HepG2 (cell line): ENCODE data around the gene GOLGA6L10. TPM values are rescaled to one million over a fixed set of nuclear protein-coding genes. Genes with fewer than 3 reads are reported as not detected.

Experiments
- ATAC-seq: fragments of 200-7000 bp; cut with Tn5 transposase; 3 replicates; pipeline ENCODE4 v1.9.1; 2020; ENCODE audit warnings: mild to moderate bottlenecking, moderate library complexity
- BruUV-seq: library from RNA; stranded (reverse); fragments of 400-500 nt; replicated peaks from 2 replicates; lab custom pipeline; 2021; lab: Mats Ljungman, UMichigan
- CTCF ChIA-PET: fragments of 300-600 bp; formaldehyde crosslinking; extraction: SDS; loops from one replicate; lab custom pipeline; 2021; ENCODE audit warnings: low total read pairs, inconsistent platforms, low intra/inter-chr PET ratio; lab: Yijun Ruan, JAX
- POLR2A ChIA-PET: fragments of 350-600 bp; sonication (Branson Sonifier 250); formaldehyde crosslinking; loops from one replicate; lab custom pipeline; 2020; ENCODE audit warnings: antibody characterized with exemption, inconsistent platforms; lab: Yijun Ruan, JAX
- DNase-seq: peaks from one replicate; pipeline ENCODE4 v3.0.0-alpha.2; 2015; ENCODE audit warnings: low spot score
- FAIRE-seq: peaks from 3 replicates; lab custom pipeline; 2011; peaks lifted over from hg19 to GRCh38; lab: Jason Lieb, UNC
- H2AFZ ChIP-seq: one replicate; pipeline ENCODE4 v1.6.1; 2011; ENCODE audit warnings: low read length, inconsistent platforms
- H3K27ac ChIP-seq: fragments of 300-600 bp; 3 replicates; pipeline ENCODE4 v1.8.0; 2011; ENCODE audit warnings: mixed run types, mild to moderate bottlenecking, mixed read lengths, low read length, inconsistent platforms; ENCODE audit not compliant: insufficient read depth; ENCODE audit errors: extremely low read length
- H3K27me3 ChIP-seq, 2 experiments: fragments of 200-600 bp in 1 of 2; 2 replicates in 1 of 2; 3 replicates in 1 of 2; pipeline versions ENCODE4 v1.6.0 to v1.8.0; 2011; ENCODE audit warnings: low read length in 2 of 2, mild to moderate bottlenecking in 2 of 2, moderate library complexity in 2 of 2, inconsistent platforms in 1 of 2; ENCODE audit not compliant: insufficient read depth in 2 of 2, control insufficient read depth in 1 of 2
- H3K36me3 ChIP-seq, 2 experiments: fragments of 200-600 bp in 1 of 2; replicated peaks in 1 of 2; 2 replicates in 1 of 2; 3 replicates in 1 of 2; pipeline versions ENCODE4 v1.5.1 to v1.8.0; 2011; ENCODE audit warnings: low read length in 2 of 2, inconsistent platforms in 1 of 2; ENCODE audit not compliant: insufficient read depth in 2 of 2, control insufficient read depth in 1 of 2
- H3K4me1 ChIP-seq: 2 replicates; pipeline ENCODE4 v1.5.1; 2012; ENCODE audit warnings: low read length, inconsistent platforms; ENCODE audit not compliant: insufficient read depth
- H3K4me2 ChIP-seq: 2 replicates; pipeline ENCODE4 v1.6.0; 2011; ENCODE audit warnings: low read depth, low read length, inconsistent platforms
- H3K4me3 ChIP-seq, 3 experiments: fragments of 200-600 bp in 1 of 3; sonication (generic), shearing (Covaris generic) in 1 of 3; replicated peaks in 1 of 3; 2 replicates each; pipeline ENCODE4 v1.5.1; 2011 to 2016; ENCODE audit warnings: low read length in 3 of 3, inconsistent platforms in 2 of 3, low read depth in 2 of 3, mild to moderate bottlenecking in 2 of 3, control low read depth in 1 of 3, mixed read lengths in 1 of 3; ENCODE audit not compliant: insufficient read depth in 1 of 3
- H3K79me2 ChIP-seq: one replicate; pipeline ENCODE4 v1.6.1; 2011; ENCODE audit warnings: low read length, inconsistent platforms; ENCODE audit not compliant: insufficient read depth
- H3K9ac ChIP-seq: 2 replicates; pipeline ENCODE4 v1.6.0; 2011; ENCODE audit warnings: mild to moderate bottlenecking, low read depth, low read length, inconsistent platforms; ENCODE audit not compliant: insufficient read depth
- H3K9me3 ChIP-seq: 2 replicates; pipeline ENCODE4 v1.5.1; 2012; ENCODE audit warnings: mild to moderate bottlenecking, low read length
- H4K20me1 ChIP-seq: 2 replicates; pipeline ENCODE4 v1.6.0; 2011; ENCODE audit warnings: inconsistent platforms, mild to moderate bottlenecking, low read length, moderate library complexity; ENCODE audit not compliant: insufficient read depth
- PAX8 ChIP-seq: sonication (generic); formaldehyde crosslinking; IDR thresholded peaks from 2 replicates; pipeline ENCODE4 v1.8.0; 2022; ENCODE audit warnings: mild to moderate bottlenecking, missing genetic modification reagents, borderline replicate concordance
- REL ChIP-seq: sonication (generic); formaldehyde crosslinking; conservative IDR thresholded peaks from 2 replicates; pipeline ENCODE4 v1.8.0; 2022; ENCODE audit warnings: mild to moderate bottlenecking, missing genetic modification reagents, moderate library complexity
- SALL1 ChIP-seq: sonication (generic); formaldehyde crosslinking; IDR thresholded peaks from 2 replicates; pipeline ENCODE4 v1.8.0; 2022; ENCODE audit warnings: mild to moderate bottlenecking, missing genetic modification reagents
- ZEB1 ChIP-seq: IDR thresholded peaks from 2 replicates; pipeline ENCODE4 v1.6.1; 2012; ENCODE audit warnings: mild to moderate bottlenecking, low read depth, inconsistent platforms; ENCODE audit not compliant: insufficient replicate concordance
- ZNF138 ChIP-seq: sonication (generic); formaldehyde crosslinking; IDR thresholded peaks from 2 replicates; pipeline ENCODE4 v1.5.0; 2020; ENCODE audit warnings: mild to moderate bottlenecking, low read depth, missing genetic modification reagents
- ZNF274 ChIP-seq: sonication (generic); formaldehyde crosslinking; IDR thresholded peaks from 2 replicates; pipeline ENCODE4 v1.5.1; 2020; ENCODE audit warnings: mild to moderate bottlenecking, missing genetic modification reagents
- ZNF619 ChIP-seq: sonication (generic); formaldehyde crosslinking; IDR thresholded peaks from 2 replicates; pipeline ENCODE4 v1.4.0; 2020; ENCODE audit warnings: mild to moderate bottlenecking, missing genetic modification reagents
- ZNF670 ChIP-seq: sonication (generic); formaldehyde crosslinking; IDR thresholded peaks from 2 replicates; pipeline ENCODE4 v1.8.0; 2022; ENCODE audit warnings: mild to moderate bottlenecking, missing genetic modification reagents, borderline replicate concordance
- WGBS: methylation state at CpG from one replicate; pipeline ENCODE4 v1.1.6; 2017; ENCODE audit warnings: low lambda C conversion rate; 5-methylcytosine and 5-hydroxymethylcytosine counted together
- in situ Hi-C: cut with HindIII; loops from 2 replicates; pipeline ENCODE4 v1.10.0; 2017; ENCODE audit warnings: low pct_unique_long_range_greater_than_20kb; ENCODE audit not compliant: extremely low pct_ligation_motif_present
- intact Hi-C: fragments of 100-400 bp; cut with micrococcal nuclease; formaldehyde crosslinking; loops from one replicate; pipeline ENCODE4 v1.10.0; 2022; ENCODE audit not compliant: unreplicated experiment
- polyA plus RNA-seq, 8 experiments: library from polyadenylated mRNA; depleted of rRNA in 3 of 8; stranded (reverse) in 7 of 8; unstranded in 1 of 8; fragments of >200 nt; fragmentation: Illumina TruSeq in 4 of 8; extraction: Trizol in 4 of 8; gene quantifications; 2 replicates each; pipeline versions ENCODE4 v1.2.1 to v1.2.3, GENCODE V29; 2011 to 2016; ENCODE audit warnings: low read depth in 4 of 8, missing spikeins in 1 of 8, mixed read lengths in 1 of 8; ENCODE audit not compliant: insufficient read depth in 1 of 8
- total RNA-seq, 5 experiments: library from RNA; depleted of rRNA; stranded (reverse); fragments of >200 nt; fragmentation: Illumina TruSeq; extraction: Trizol; gene quantifications; 2 replicates each; pipeline ENCODE4 v1.2.3, GENCODE V29; 2016; ENCODE audit warnings: low read depth in 1 of 5
- TF ChIP-seq, protein P1 (sequence below): IDR thresholded peaks from 2 replicates; pipeline ENCODE4 v1.6.1; 2016; ENCODE audit warnings: low read depth, borderline replicate concordance
- TF ChIP-seq, protein P2 (sequence below): sonication (generic); formaldehyde crosslinking; IDR thresholded peaks from 2 replicates; pipeline ENCODE4 v1.4.0; 2020; ENCODE audit warnings: missing genetic modification reagents
- TF ChIP-seq, protein P3 (sequence below): sonication (generic); formaldehyde crosslinking; conservative IDR thresholded peaks from 2 replicates; pipeline ENCODE4 v1.4.0; 2020; ENCODE audit warnings: mild to moderate bottlenecking, missing genetic modification reagents, moderate library complexity
- TF ChIP-seq, protein P4 (sequence below): sonication (generic); formaldehyde crosslinking; IDR thresholded peaks from 2 replicates; pipeline ENCODE4 v1.5.1; 2020; ENCODE audit warnings: missing genetic modification reagents, mild to moderate bottlenecking, borderline replicate concordance
- TF ChIP-seq, protein P5 (sequence below): IDR thresholded peaks from 2 replicates; pipeline ENCODE4 v1.6.1; 2016

GOLGA6L10 gene
- total and polyA plus RNA-seq, 2 of the 13 experiments (the other 11 are each of a cell fraction or from before 2014, with no cell fraction given), result 1.5 to 2.5 TPM

DNA sequence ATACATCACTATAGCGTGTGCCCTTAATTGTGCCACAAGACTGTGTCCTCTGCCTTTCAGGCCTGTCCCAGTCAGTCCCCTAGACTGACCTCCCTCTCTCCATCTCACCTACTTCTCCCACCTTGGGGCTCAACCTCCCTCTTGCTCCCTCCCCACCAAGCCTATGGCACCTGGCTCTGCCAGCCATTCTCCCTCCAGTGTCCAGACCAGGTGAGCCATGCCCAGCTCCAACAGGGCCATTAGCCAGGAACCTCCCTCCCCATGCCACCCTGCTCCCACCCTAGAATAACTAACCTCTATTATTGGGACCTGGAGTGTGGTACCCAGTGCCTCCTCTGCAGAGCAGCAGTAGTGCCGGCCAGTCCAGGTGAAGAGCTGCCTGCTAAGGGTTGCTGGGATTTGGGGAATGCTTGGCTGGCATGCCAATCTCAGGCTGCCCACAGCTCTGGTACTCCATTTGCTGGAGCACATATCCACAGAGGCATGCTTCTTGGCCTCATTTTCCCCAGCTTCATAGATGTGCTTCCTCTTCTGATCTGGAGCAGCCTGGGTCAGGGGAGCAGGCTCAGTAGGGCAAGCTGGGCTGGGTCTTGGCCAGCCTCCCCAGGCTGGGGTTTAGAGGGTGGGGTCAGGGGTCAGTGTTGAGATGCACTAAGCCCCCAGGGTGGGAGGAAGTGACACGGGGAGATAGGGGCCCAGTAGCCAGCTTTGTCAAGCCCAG lies 47.8 kb downstream of the GOLGA6L10 start:
- Histone ChIP-seq H2AFZ (no peak overlapping the region), H3K9ac (no peak overlapping the region), H3K4me2 (no peak overlapping the region), H4K20me1 (no peaks in the 10 kb centered on the region), H3K4me1 (no peaks in the 10 kb centered on the region), H3K79me2 (no peaks in the 10 kb centered on the region), H3K27ac (no peak overlapping the region), H3K9me3 (no peaks in the 10 kb centered on the region), H3K4me3 (no peak overlapping the region), H3K27me3 (peaks cover 2 to 7% of the 10 kb centered on the region in 2 experiments; a peak in 3 of 5 replicates), H3K36me3 (no peaks in the 10 kb centered on the region)
- ChIA-PET POLR2A (no interaction called here), CTCF (no interaction called here)
- BruUV-seq, result no TSS peak
- no peak for FAIRE-seq
- no peak for ATAC-seq
- intact Hi-C loops, result no loop called here
- in situ Hi-C loops, result no loop called here
- 45% methylated on average over 2 of the region's 3 CpGs for WGBS
- DNase-seq, result no peak
- TF ChIP-seq ZEB1, result no peak
- no peak for TF ChIP-seq REL
- no peak for TF ChIP-seq ZNF619
- TF ChIP-seq, protein P1, sequence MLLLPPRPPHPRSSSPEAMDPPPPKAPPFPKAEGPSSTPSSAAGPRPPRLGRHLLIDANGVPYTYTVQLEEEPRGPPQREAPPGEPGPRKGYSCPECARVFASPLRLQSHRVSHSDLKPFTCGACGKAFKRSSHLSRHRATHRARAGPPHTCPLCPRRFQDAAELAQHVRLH (CRISPR knock-in tag), result no peak
- TF ChIP-seq, protein P2, sequence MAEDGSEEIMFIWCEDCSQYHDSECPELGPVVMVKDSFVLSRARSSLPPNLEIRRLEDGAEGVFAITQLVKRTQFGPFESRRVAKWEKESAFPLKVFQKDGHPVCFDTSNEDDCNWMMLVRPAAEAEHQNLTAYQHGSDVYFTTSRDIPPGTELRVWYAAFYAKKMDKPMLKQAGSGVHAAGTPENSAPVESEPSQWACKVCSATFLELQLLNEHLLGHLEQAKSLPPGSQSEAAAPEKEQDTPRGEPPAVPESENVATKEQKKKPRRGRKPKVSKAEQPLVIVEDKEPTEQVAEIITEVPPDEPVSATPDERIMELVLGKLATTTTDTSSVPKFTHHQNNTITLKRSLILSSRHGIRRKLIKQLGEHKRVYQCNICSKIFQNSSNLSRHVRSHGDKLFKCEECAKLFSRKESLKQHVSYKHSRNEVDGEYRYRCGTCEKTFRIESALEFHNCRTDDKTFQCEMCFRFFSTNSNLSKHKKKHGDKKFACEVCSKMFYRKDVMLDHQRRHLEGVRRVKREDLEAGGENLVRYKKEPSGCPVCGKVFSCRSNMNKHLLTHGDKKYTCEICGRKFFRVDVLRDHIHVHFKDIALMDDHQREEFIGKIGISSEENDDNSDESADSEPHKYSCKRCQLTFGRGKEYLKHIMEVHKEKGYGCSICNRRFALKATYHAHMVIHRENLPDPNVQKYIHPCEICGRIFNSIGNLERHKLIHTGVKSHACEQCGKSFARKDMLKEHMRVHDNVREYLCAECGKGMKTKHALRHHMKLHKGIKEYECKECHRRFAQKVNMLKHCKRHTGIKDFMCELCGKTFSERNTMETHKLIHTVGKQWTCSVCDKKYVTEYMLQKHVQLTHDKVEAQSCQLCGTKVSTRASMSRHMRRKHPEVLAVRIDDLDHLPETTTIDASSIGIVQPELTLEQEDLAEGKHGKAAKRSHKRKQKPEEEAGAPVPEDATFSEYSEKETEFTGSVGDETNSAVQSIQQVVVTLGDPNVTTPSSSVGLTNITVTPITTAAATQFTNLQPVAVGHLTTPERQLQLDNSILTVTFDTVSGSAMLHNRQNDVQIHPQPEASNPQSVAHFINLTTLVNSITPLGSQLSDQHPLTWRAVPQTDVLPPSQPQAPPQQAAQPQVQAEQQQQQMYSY (CRISPR knock-in tag), result no peak
- TF ChIP-seq, protein P3, sequence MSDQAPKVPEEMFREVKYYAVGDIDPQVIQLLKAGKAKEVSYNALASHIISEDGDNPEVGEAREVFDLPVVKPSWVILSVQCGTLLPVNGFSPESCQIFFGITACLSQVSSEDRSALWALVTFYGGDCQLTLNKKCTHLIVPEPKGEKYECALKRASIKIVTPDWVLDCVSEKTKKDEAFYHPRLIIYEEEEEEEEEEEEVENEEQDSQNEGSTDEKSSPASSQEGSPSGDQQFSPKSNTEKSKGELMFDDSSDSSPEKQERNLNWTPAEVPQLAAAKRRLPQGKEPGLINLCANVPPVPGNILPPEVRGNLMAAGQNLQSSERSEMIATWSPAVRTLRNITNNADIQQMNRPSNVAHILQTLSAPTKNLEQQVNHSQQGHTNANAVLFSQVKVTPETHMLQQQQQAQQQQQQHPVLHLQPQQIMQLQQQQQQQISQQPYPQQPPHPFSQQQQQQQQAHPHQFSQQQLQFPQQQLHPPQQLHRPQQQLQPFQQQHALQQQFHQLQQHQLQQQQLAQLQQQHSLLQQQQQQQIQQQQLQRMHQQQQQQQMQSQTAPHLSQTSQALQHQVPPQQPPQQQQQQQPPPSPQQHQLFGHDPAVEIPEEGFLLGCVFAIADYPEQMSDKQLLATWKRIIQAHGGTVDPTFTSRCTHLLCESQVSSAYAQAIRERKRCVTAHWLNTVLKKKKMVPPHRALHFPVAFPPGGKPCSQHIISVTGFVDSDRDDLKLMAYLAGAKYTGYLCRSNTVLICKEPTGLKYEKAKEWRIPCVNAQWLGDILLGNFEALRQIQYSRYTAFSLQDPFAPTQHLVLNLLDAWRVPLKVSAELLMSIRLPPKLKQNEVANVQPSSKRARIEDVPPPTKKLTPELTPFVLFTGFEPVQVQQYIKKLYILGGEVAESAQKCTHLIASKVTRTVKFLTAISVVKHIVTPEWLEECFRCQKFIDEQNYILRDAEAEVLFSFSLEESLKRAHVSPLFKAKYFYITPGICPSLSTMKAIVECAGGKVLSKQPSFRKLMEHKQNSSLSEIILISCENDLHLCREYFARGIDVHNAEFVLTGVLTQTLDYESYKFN (CRISPR knock-in tag), result no peak
- TF ChIP-seq SALL1 (CRISPR knock-in tag), result no peak
- TF ChIP-seq PAX8, result no peak
- TF ChIP-seq ZNF138 (CRISPR knock-in tag), result no peak
- TF ChIP-seq ZNF670, result no peak
- TF ChIP-seq, protein P4, sequence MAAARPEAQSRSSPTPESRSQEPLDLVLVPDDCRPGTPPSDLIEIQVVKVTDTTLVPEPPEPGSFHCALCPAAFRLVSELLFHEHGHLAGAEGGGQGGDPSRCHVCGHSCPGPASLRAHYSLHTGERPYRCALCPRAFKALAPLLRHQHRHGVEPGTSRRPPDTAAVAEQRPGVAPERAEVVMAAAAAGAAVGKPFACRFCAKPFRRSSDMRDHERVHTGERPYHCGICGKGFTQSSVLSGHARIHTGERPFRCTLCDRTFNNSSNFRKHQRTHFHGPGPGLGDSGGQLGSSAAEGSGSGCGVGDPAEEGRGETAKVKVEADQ, result no peak
- TF ChIP-seq, protein P5, sequence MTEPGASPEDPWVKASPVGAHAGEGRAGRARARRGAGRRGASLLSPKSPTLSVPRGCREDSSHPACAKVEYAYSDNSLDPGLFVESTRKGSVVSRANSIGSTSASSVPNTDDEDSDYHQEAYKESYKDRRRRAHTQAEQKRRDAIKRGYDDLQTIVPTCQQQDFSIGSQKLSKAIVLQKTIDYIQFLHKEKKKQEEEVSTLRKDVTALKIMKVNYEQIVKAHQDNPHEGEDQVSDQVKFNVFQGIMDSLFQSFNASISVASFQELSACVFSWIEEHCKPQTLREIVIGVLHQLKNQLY (CRISPR knock-in tag), result no peak
- no peak for TF ChIP-seq ZNF274 (CRISPR knock-in tag)
